GM23338 (cell line): ENCODE data around the gene ARHGEF1. TPM values are rescaled to one million over a fixed set of nuclear protein-coding genes. Genes with fewer than 3 reads are reported as not detected.

Experiments
- ATAC-seq: fragments of 200-7000 bp; cut with Tn5 transposase; 3 replicates; pipeline ENCODE4 v1.9.1; 2020
- DNase-seq: peaks from one replicate; pipeline ENCODE4 v3.0.0-alpha.2; 2015; ENCODE audit warnings: low spot score
- H2AFZ ChIP-seq: fragments of 200-600 bp; sonication (generic); 2 replicates; pipeline ENCODE4 v1.8.0; 2016; ENCODE audit warnings: antibody characterized with exemption, mild to moderate bottlenecking, moderate library complexity
- H3F3A ChIP-seq: fragments of 200-600 bp; sonication (generic); replicated peaks from 2 replicates; pipeline ENCODE4 v1.8.0; 2017; ENCODE audit warnings: antibody characterized with exemption, mixed run types, low read depth
- H3K27ac ChIP-seq: fragments of 200-600 bp; sonication (generic); 2 replicates; pipeline ENCODE4 v1.6.1; 2016; ENCODE audit warnings: low read depth
- H3K27me3 ChIP-seq: fragments of 200-600 bp; sonication (generic); 2 replicates; pipeline ENCODE4 v1.8.0; 2016; ENCODE audit warnings: mild to moderate bottlenecking, mixed run types, moderate library complexity; ENCODE audit not compliant: insufficient read depth
- H3K36me3 ChIP-seq: fragments of 200-600 bp; sonication (generic); 2 replicates; pipeline ENCODE4 v1.8.0; 2016; ENCODE audit warnings: mild to moderate bottlenecking; ENCODE audit not compliant: insufficient read depth
- H3K4me1 ChIP-seq: fragments of 200-600 bp; sonication (generic); 2 replicates; pipeline ENCODE4 v1.8.0; 2016; ENCODE audit warnings: mild to moderate bottlenecking, moderate library complexity; ENCODE audit not compliant: insufficient read depth
- H3K4me2 ChIP-seq: fragments of 200-600 bp; sonication (generic); 2 replicates; pipeline ENCODE4 v1.7.1; 2017; ENCODE audit warnings: mixed run types
- H3K4me3 ChIP-seq: fragments of 200-600 bp; sonication (generic); 2 replicates; pipeline ENCODE4 v1.6.1; 2016; ENCODE audit warnings: mixed run types
- H3K79me2 ChIP-seq: fragments of 200-600 bp; sonication (generic); replicated peaks from 2 replicates; pipeline ENCODE4 v1.8.0; 2017; ENCODE audit warnings: mild to moderate bottlenecking; ENCODE audit not compliant: insufficient read depth
- H3K9me2 ChIP-seq: fragments of 200-600 bp; sonication (generic); 2 replicates; pipeline ENCODE4 v1.8.0; 2017; ENCODE audit not compliant: insufficient read depth
- H4K20me1 ChIP-seq: fragments of 200-600 bp; sonication (generic); replicated peaks from 2 replicates; pipeline ENCODE4 v1.8.0; 2017; ENCODE audit warnings: mild to moderate bottlenecking; ENCODE audit not compliant: insufficient read depth
- H3K27ac Mint-ChIP-seq: 2 replicates; pipeline ENCODE4 v1.8.0; 2020; ENCODE audit warnings: inconsistent platforms, mild to moderate bottlenecking, moderate library complexity, mixed read lengths
- H3K27me3 Mint-ChIP-seq: 3 replicates; pipeline ENCODE4 v1.8.0; 2022; ENCODE audit warnings: low read depth, mild to moderate bottlenecking, moderate library complexity, mixed read lengths, inconsistent platforms; ENCODE audit not compliant: insufficient read depth, poor library complexity
- H3K36me3 Mint-ChIP-seq: 3 replicates; pipeline ENCODE4 v1.8.0; 2021; ENCODE audit warnings: low read depth, mild to moderate bottlenecking, inconsistent platforms, moderate library complexity, mixed read lengths
- H3K4me1 Mint-ChIP-seq: 3 replicates; pipeline ENCODE4 v1.8.0; 2020; ENCODE audit warnings: mild to moderate bottlenecking, inconsistent platforms, mixed read lengths
- H3K4me3 Mint-ChIP-seq: 3 replicates; pipeline ENCODE4 v1.8.0; 2021; ENCODE audit warnings: moderate library complexity, mild to moderate bottlenecking, inconsistent platforms, mixed read lengths
- H3K9me3 Mint-ChIP-seq: 3 replicates; pipeline ENCODE4 v1.8.0; 2020; ENCODE audit warnings: moderate library complexity, mild to moderate bottlenecking, inconsistent platforms, mixed read lengths
- CREB1 ChIP-seq: fragments of 250-450 bp; sonication (Bioruptor Pico); IDR thresholded peaks from 2 replicates; pipeline ENCODE4 v1.5.0; 2020; ENCODE audit warnings: low read depth, mild to moderate bottlenecking, moderate library complexity
- CTCF ChIP-seq, 2 experiments: fragments of 200-600 bp in 1 of 2; sonication (generic) in 1 of 2; conservative IDR thresholded peaks; 2 replicates each; pipeline versions ENCODE4 v1.5.1 to v1.6.1; 2016 to 2017; ENCODE audit warnings: antibody characterized with exemption in 2 of 2, low read depth in 2 of 2, mild to moderate bottlenecking in 2 of 2, moderate library complexity in 1 of 2
- ETS1 ChIP-seq: IDR thresholded peaks from 2 replicates; pipeline ENCODE4 v1.6.1; 2016; ENCODE audit warnings: antibody characterized with exemption
- EZH2 ChIP-seq: fragments of 200-600 bp; sonication (generic); IDR thresholded peaks from one replicate; pipeline ENCODE4 v1.8.0; 2017; ENCODE audit warnings: antibody characterized with exemption, mild to moderate bottlenecking, low read depth; ENCODE audit not compliant: unreplicated experiment
- EZH2phosphoT487 ChIP-seq: fragments of 200-600 bp; sonication (generic); IDR thresholded peaks from one replicate; pipeline ENCODE4 v1.8.1; 2018; ENCODE audit warnings: antibody characterized with exemption; ENCODE audit not compliant: unreplicated experiment
- JUNB ChIP-seq: IDR thresholded peaks from one replicate; pipeline ENCODE4 v1.6.1; 2016; ENCODE audit warnings: antibody characterized with exemption; ENCODE audit not compliant: unreplicated experiment
- NANOG ChIP-seq: IDR thresholded peaks from 2 replicates; pipeline ENCODE4 v1.6.1; 2016; ENCODE audit warnings: antibody characterized with exemption, borderline replicate concordance
- POLR2AphosphoS5 ChIP-seq: IDR thresholded peaks from 2 replicates; pipeline ENCODE4 v1.6.1; 2016; ENCODE audit warnings: antibody characterized with exemption, low read depth
- REST ChIP-seq: IDR thresholded peaks from one replicate; pipeline ENCODE4 v1.6.1; 2018; ENCODE audit warnings: antibody characterized with exemption; ENCODE audit not compliant: unreplicated experiment
- STAT1 ChIP-seq: IDR thresholded peaks from one replicate; pipeline ENCODE4 v1.6.1; 2016; ENCODE audit warnings: antibody characterized with exemption; ENCODE audit not compliant: unreplicated experiment
- ZNF114 ChIP-seq: fragments of 250-450 bp; sonication (Bioruptor Pico); IDR thresholded peaks from 2 replicates; pipeline ENCODE4 v1.5.0; 2020; ENCODE audit warnings: mild to moderate bottlenecking, moderate library complexity
- ZNF331 ChIP-seq: fragments of 250-450 bp; sonication (Bioruptor Pico); IDR thresholded peaks from 2 replicates; pipeline ENCODE4 v1.5.0; 2020; ENCODE audit warnings: low read depth, mild to moderate bottlenecking, moderate library complexity
- ZNF462 ChIP-seq: fragments of 250-450 bp; sonication (Bioruptor Pico); IDR thresholded peaks from 2 replicates; pipeline ENCODE4 v1.5.0; 2020; ENCODE audit warnings: mild to moderate bottlenecking, moderate library complexity
- polyA plus RNA-seq: library from polyadenylated mRNA; unstranded; fragments of >200 nt; fragmentation: Nextera tagmentation; extraction: Ambion mirVana; gene quantifications from 2 replicates; pipeline ENCODE4 v1.2.1, GENCODE V29; 2016
- total RNA-seq: library from RNA; depleted of rRNA; stranded (reverse); fragments of >200 nt; shearing (Covaris generic); gene quantifications from 2 replicates; pipeline ENCODE4 v1.2.3, GENCODE V29; 2014

Gene ARHGEF1
- total and polyA plus RNA-seq, 2 experiments from 2014 or later: 41.3 to 44.7 TPM

GRCh38 chr19:41843371-41843770 lies 39.6 kb upstream of the ARHGEF1 start:
- ATAC-seq (no peak), DNase-seq (no peak)
- H3K27ac ChIP-seq: no peak overlapping the region
- H2AFZ ChIP-seq: no peak overlapping the region
- no peaks in the 10 kb centered on the region for H3F3A ChIP-seq
- no peaks in the 10 kb centered on the region for H3K36me3 ChIP-seq
- H3K36me3 Mint-ChIP-seq: peaks cover 5% of the 10 kb centered on the region; the same call in 2 of the 3 replicates
- no peaks in the 10 kb centered on the region for H3K27me3 ChIP-seq
- peaks cover 14% of the 10 kb centered on the region; the same call in 2 of the 3 replicates for H3K9me3 Mint-ChIP-seq
- H3K4me2 ChIP-seq: no peak overlapping the region
- TF ChIP-seq JUNB (no peak), CTCF (conservative IDR thresholded peaks at IDR 0.05; ENCODE audit: low read depth in 2 of 2) (no peak), REST (no peak), ZNF331 (CRISPR knock-in tag) (no peak), EZH2phosphoT487 (no peak), NANOG (no peak), POLR2AphosphoS5 (no peak), EZH2 (no peak), CREB1 (CRISPR knock-in tag) (no peak), ETS1 (no peak), STAT1 (no peak), ZNF462 (CRISPR knock-in tag) (no peak), ZNF114 (CRISPR knock-in tag) (no peak)
- no peaks in the 10 kb centered on the region for H4K20me1 ChIP-seq
- no peak overlapping the region for H3K27ac Mint-ChIP-seq
- peaks cover 18% of the 10 kb centered on the region for H3K27me3 Mint-ChIP-seq
- H3K9me2 ChIP-seq: no peaks in the 10 kb centered on the region
- no peak overlapping the region for H3K4me3 Mint-ChIP-seq
- H3K4me1 ChIP-seq: no peaks in the 10 kb centered on the region
- no peaks in the 10 kb centered on the region for H3K79me2 ChIP-seq
- no peak overlapping the region for H3K4me3 ChIP-seq
- no peaks in the 10 kb centered on the region; the same call in 2 of the 3 replicates for H3K4me1 Mint-ChIP-seq
